Natural killer cell (primary cell): ENCODE data around the gene TBCB. TPM values are rescaled to one million over a fixed set of nuclear protein-coding genes. Genes with fewer than 3 reads are reported as not detected.

ENCODE experiments used
- ATAC-seq, 3 donors: fragments of 150-1000 bp in 2 of 3; fragments of 200-7000 bp in 1 of 3; cut with Tn5 transposase; 1 replicate in 1 of 3; 2 replicates in 2 of 3; pipeline ENCODE4 v1.10.0; 2021; ENCODE audit warnings: mild to moderate bottlenecking in 2 of 3, moderate library complexity in 2 of 3
- DNase-seq, 2 donors: peaks; one replicate each; pipeline versions ENCODE4 v3.0.0 to v3.0.0-alpha.2; 2013 to 2021; ENCODE audit warnings: mixed read lengths in 1 of 2
- H3K27ac ChIP-seq: one replicate; pipeline ENCODE4 v1.5.1; 2013; ENCODE audit warnings: mild to moderate bottlenecking, low read length
- H3K27me3 ChIP-seq: one replicate; pipeline ENCODE4 v1.6.1; 2013; ENCODE audit warnings: low read length; ENCODE audit not compliant: control insufficient read depth, insufficient read depth
- H3K36me3 ChIP-seq: one replicate; pipeline ENCODE4 v1.6.1; 2013; ENCODE audit warnings: low read length; ENCODE audit not compliant: control insufficient read depth, insufficient read depth
- H3K4me1 ChIP-seq: one replicate; pipeline ENCODE4 v1.6.1; 2013; ENCODE audit warnings: low read length; ENCODE audit not compliant: control insufficient read depth, insufficient read depth
- H3K4me3 ChIP-seq: one replicate; pipeline ENCODE4 v1.5.1; 2013; ENCODE audit warnings: low read length
- H3K9me3 ChIP-seq: one replicate; pipeline ENCODE4 v1.6.1; 2013; ENCODE audit warnings: low read length; ENCODE audit not compliant: control insufficient read depth, insufficient read depth
- H3K27ac Mint-ChIP-seq, 2 donors: one replicate each; pipeline ENCODE4 v1.8.0; 2022; ENCODE audit warnings: mild to moderate bottlenecking in 2 of 2, mixed read lengths in 2 of 2, moderate library complexity in 1 of 2
- H3K27me3 Mint-ChIP-seq, 2 donors: one replicate each; pipeline ENCODE4 v1.8.0; 2022; ENCODE audit warnings: low read depth in 2 of 2, mixed read lengths in 2 of 2
- H3K36me3 Mint-ChIP-seq: one replicate; pipeline ENCODE4 v1.8.0; 2022; ENCODE audit warnings: mixed read lengths
- H3K4me1 Mint-ChIP-seq, 2 donors: one replicate each; pipeline ENCODE4 v1.8.0; 2022; ENCODE audit warnings: mixed read lengths in 2 of 2
- H3K4me3 Mint-ChIP-seq: one replicate; pipeline ENCODE4 v1.8.0; 2022; ENCODE audit warnings: mild to moderate bottlenecking, moderate library complexity, mixed read lengths
- H3K9me3 Mint-ChIP-seq, 2 donors: one replicate each; pipeline ENCODE4 v1.8.0; 2022; ENCODE audit warnings: mixed read lengths in 2 of 2
- WGBS: methylation state at CpG from one replicate; pipeline ENCODE4 v1.1.7; 2013; ENCODE audit warnings: missing lambda C conversion rate; ENCODE audit not compliant: insufficient coverage; 5-methylcytosine and 5-hydroxymethylcytosine counted together
- intact Hi-C: fragments of 100-400 bp; cut with micrococcal nuclease; formaldehyde crosslinking; loops from one replicate; pipeline ENCODE4 v1.14.2; 2022
- total RNA-seq, 4 donors: library from RNA; stranded (reverse); fragments of 120-200 nt in 1 of 4; gene quantifications; one replicate each; pipeline versions ENCODE4 v1.2.3 to v1.2.4, GENCODE V29; 2013 to 2022
- TF ChIP-seq, protein P1 (sequence below): fragments of 200-600 bp; IDR thresholded peaks from one replicate; pipeline ENCODE4 v1.8.0; 2022; ENCODE audit warnings: antibody characterized with exemption

TBCB gene
- total RNA-seq, 3 donors from 2014 or later (not counting 1 experiment from before 2014, with no cell fraction given), result 153 to 180 (median 175) TPM

DNA sequence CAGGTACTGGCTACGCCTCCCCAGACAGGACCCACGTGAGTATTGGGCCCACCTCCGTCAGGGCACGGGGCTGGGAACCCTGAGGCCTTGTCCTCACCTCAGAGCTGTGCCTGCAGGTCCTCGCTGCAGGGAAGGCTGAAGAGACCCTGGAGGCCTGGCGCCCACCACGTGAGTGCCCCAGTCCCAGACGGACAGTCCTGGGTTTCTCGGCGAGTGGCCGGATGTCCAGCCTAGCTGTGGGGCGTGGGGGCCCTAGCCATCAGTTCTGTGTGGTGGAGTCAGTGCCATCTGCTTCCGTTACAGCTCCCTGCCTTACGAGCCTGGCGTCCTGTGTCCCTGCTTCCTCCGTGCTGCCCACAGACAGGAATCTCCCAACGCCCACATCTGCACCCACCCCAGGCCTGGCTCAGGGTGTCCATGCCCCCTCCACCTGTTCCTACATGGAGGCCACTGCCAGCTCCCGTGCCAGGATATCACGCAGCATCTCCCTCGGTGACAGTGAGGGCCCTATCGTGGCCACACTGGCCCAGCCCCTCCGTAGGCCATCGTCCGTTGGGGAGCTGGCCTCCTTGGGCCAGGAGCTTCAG lies 12.1 kb upstream of the TBCB start:
- 98% methylated on average over 24 of the region's 24 CpGs for WGBS
- ATAC-seq (no peak), DNase-seq (no peak)
- Histone ChIP-seq H3K4me1 (no peaks in the 10 kb centered on the region), H3K27me3 (no peaks in the 10 kb centered on the region), H3K27ac (no peak overlapping the region), H3K9me3 (no peaks in the 10 kb centered on the region), H3K36me3 (no peaks in the 10 kb centered on the region), H3K4me3 (no peak overlapping the region)
- Mint-ChIP-seq H3K27me3 (no peaks in the 10 kb centered on the region), H3K4me3 (no peak overlapping the region), H3K27ac (no peak overlapping the region), H3K4me1 (no peaks in the 10 kb centered on the region), H3K36me3 (no peaks in the 10 kb centered on the region), H3K9me3 (no peaks in the 10 kb centered on the region)
- TF ChIP-seq, protein P1, sequence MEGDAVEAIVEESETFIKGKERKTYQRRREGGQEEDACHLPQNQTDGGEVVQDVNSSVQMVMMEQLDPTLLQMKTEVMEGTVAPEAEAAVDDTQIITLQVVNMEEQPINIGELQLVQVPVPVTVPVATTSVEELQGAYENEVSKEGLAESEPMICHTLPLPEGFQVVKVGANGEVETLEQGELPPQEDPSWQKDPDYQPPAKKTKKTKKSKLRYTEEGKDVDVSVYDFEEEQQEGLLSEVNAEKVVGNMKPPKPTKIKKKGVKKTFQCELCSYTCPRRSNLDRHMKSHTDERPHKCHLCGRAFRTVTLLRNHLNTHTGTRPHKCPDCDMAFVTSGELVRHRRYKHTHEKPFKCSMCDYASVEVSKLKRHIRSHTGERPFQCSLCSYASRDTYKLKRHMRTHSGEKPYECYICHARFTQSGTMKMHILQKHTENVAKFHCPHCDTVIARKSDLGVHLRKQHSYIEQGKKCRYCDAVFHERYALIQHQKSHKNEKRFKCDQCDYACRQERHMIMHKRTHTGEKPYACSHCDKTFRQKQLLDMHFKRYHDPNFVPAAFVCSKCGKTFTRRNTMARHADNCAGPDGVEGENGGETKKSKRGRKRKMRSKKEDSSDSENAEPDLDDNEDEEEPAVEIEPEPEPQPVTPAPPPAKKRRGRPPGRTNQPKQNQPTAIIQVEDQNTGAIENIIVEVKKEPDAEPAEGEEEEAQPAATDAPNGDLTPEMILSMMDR, result no peak
- intact Hi-C loops, result no loop called here

GRCh38 chr19:36103842-36104552 lies 11.3 kb upstream of the TBCB start:
- no peaks in the 10 kb centered on the region for H3K27me3 ChIP-seq
- H3K27ac ChIP-seq, result no peak overlapping the region
- Mint-ChIP-seq H3K9me3 (no peaks in the 10 kb centered on the region), H3K27me3 (no peaks in the 10 kb centered on the region), H3K27ac (no peak overlapping the region), H3K36me3 (no peaks in the 10 kb centered on the region), H3K4me3 (no peak overlapping the region), H3K4me1 (no peaks in the 10 kb centered on the region)
- no peak for DNase-seq
- TF ChIP-seq, protein P1, result no peak
- intact Hi-C loops, result no loop called here
- no peaks in the 10 kb centered on the region for H3K4me1 ChIP-seq
- H3K9me3 ChIP-seq, result no peaks in the 10 kb centered on the region
- WGBS, result 98% methylated on average over 12 of the region's 12 CpGs
- H3K4me3 ChIP-seq, result no peak overlapping the region
- no peaks in the 10 kb centered on the region for H3K36me3 ChIP-seq
- ATAC-seq, result no peak

DNA sequence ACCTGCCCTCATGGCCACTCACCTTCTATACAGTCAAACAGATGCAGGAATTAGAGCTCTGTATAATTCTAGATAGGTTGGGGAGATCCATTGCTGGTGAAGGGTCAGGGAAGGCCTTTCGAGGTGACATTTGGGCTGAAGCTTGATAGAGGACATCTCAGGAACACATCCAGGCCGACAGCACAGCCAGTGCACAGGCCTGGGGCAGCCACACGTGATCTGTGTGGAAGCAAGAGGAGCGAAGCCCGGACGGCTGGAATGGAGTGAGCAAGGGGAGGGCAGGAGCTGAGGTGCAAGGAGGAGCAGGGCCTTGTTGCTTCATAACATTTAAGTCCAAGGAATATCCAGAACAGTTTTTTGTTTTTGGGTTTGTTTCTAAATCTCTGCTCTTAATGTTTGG lies 8.8 kb upstream of the TBCB start:
- ATAC-seq (no peak), DNase-seq (no peak)
- no peak overlapping the region for H3K4me3 Mint-ChIP-seq
- no peaks in the 10 kb centered on the region for H3K4me1 Mint-ChIP-seq
- H3K9me3 Mint-ChIP-seq, result no peaks in the 10 kb centered on the region
- H3K27ac Mint-ChIP-seq, result no peak overlapping the region
- Histone ChIP-seq H3K27ac (no peak overlapping the region), H3K4me1 (no peaks in the 10 kb centered on the region), H3K9me3 (no peaks in the 10 kb centered on the region), H3K27me3 (no peaks in the 10 kb centered on the region), H3K36me3 (peaks cover 2% of the 10 kb centered on the region), H3K4me3 (no peak overlapping the region)
- no peaks in the 10 kb centered on the region for H3K36me3 Mint-ChIP-seq
- 97% methylated on average over 6 of the region's 6 CpGs for WGBS
- TF ChIP-seq, protein P1, result no peak
- intact Hi-C loops, result no loop called here
- no peaks in the 10 kb centered on the region for H3K27me3 Mint-ChIP-seq
